ENCODE results near the gene DLX1. TPM values are rescaled to one million over a fixed set of nuclear protein-coding genes. Genes with fewer than 3 reads are reported as not detected.

DLX1 gene
- total RNA-seq, 1 experiment from 2014 or later, result 0.87 TPM

- no peaks in the 10 kb centered on the region for H3K79me2 ChIP-seq (ENCODE audit: low read depth)
- H3K4me3 ChIP-seq, result peak overlapping the region; percentile 68; the same call in 1 of the 2 replicates
- no peaks in the 10 kb centered on the region for H3K9me2 ChIP-seq (ENCODE audit: insufficient read depth)
- H3K4me2 ChIP-seq, result peak overlapping the region; percentile 95
- no peaks in the 10 kb centered on the region for H3K27me3 ChIP-seq (ENCODE audit: insufficient read depth, low read depth)
- POLR2A ChIA-PET (ENCODE audit: unreplicated experiment), result interaction anchor here (0.5 to 0.7 kb wide), 2 partner anchors 180 to 341 kb away, joined by 3 read pairs; no protein-coding TSS in a partner anchor
- no peaks in the 10 kb centered on the region for H4K20me1 ChIP-seq (ENCODE audit: insufficient read depth)
- intact Hi-C loops (cut with micrococcal nuclease; ENCODE audit: unreplicated experiment), result loop anchor here (10.0 kb wide), 2 partner anchors 666 to 1126 kb away; partner anchors contain the start of genes DCAF17 and METTL8
- peaks cover 46% of the 10 kb centered on the region for H3F3A ChIP-seq (ENCODE audit: insufficient read depth, low read depth)
- DNase-seq, result peak in 1 of 2 experiments; percentile 37
- no peak overlapping the region for H3K27ac ChIP-seq
- TF ChIP-seq CTCF (conservative IDR thresholded peaks at IDR 0.05) (no peak), EZH2 (IDR thresholded peaks at IDR 0.05; ENCODE audit: low read depth) (no peak)
- no peaks in the 10 kb centered on the region for H3K9me3 ChIP-seq (ENCODE audit: insufficient read depth, low read depth)
- peaks cover 48% of the 10 kb centered on the region for H3K4me1 ChIP-seq (replicated peaks; ENCODE audit: insufficient read depth)
- H2AFZ ChIP-seq, result 0 out of 2 replicates have a peak overlapping the region, but pooled peaks have one; percentile 80
- no TSS peak for BruUV-seq (replicated peaks)
- no peaks in the 10 kb centered on the region for H3K36me3 ChIP-seq (ENCODE audit: low read depth)
- CTCF ChIA-PET, result interaction anchor here (0.5 to 0.6 kb wide), 2 partner anchors 131 to 345 kb away, joined by 3 to 11 read pairs; no protein-coding TSS in a partner anchor
Observed at GRCh38 chr2:172100080-172100934, 15.0 kb downstream of the DLX1 start.

GRCh38 chr2:172100935-172101820 is 15.9 kb downstream of the DLX1 start:
- DNase-seq, result no peak
- CTCF ChIA-PET, result interaction anchor here (0.5 kb wide), 1 partner anchor 25 kb away, joined by 3 read pairs; no protein-coding TSS in a partner anchor
- TSS peak; percentile 38 for BruUV-seq (replicated peaks)

More at GRCh38 chr2:172100935-172101820, 15.9 kb downstream of the DLX1 start:
- no peaks in the 10 kb centered on the region for H3K27me3 ChIP-seq (ENCODE audit: insufficient read depth, low read depth)
- no peak overlapping the region for H3K4me2 ChIP-seq
- no peaks in the 10 kb centered on the region for H3K79me2 ChIP-seq (ENCODE audit: low read depth)
- H3K4me3 ChIP-seq, result no peak overlapping the region
- no peaks in the 10 kb centered on the region for H3K9me3 ChIP-seq (ENCODE audit: insufficient read depth, low read depth)
- POLR2A ChIA-PET (ENCODE audit: unreplicated experiment), result no interaction called here
- TF ChIP-seq EZH2 (IDR thresholded peaks at IDR 0.05; ENCODE audit: low read depth), result no peak
- TF ChIP-seq CTCF (conservative IDR thresholded peaks at IDR 0.05), result no peak
- no peaks in the 10 kb centered on the region for H3K9me2 ChIP-seq (ENCODE audit: insufficient read depth)
- no peaks in the 10 kb centered on the region for H3K36me3 ChIP-seq (ENCODE audit: low read depth)
- H2AFZ ChIP-seq, result no peak overlapping the region
- H3K27ac ChIP-seq, result no peak overlapping the region
- intact Hi-C loops (cut with micrococcal nuclease; ENCODE audit: unreplicated experiment), result loop anchor here (10.0 kb wide), 2 partner anchors 666 to 1126 kb away; partner anchors contain the start of genes DCAF17 and METTL8
- H4K20me1 ChIP-seq (ENCODE audit: insufficient read depth), result no peaks in the 10 kb centered on the region
- H3K4me1 ChIP-seq (replicated peaks; ENCODE audit: insufficient read depth), result peaks cover 40% of the 10 kb centered on the region
- peaks cover 40% of the 10 kb centered on the region for H3F3A ChIP-seq (ENCODE audit: insufficient read depth, low read depth)

Data from PC-9 (cell line).